ENCODE measurements around the gene UBL7. TPM values are rescaled to one million over a fixed set of nuclear protein-coding genes. Genes with fewer than 3 reads are reported as not detected.

The UBL7 gene
- total RNA-seq, 1 experiment from 2014 or later, result 47.5 TPM

- no peak for TF ChIP-seq CTCF (conservative IDR thresholded peaks at IDR 0.05)
- H2BK20ac ChIP-seq (ENCODE audit: low read depth, low read length, poor library complexity, severe bottlenecking), result no peak overlapping the region
- no peak overlapping the region for H4K91ac ChIP-seq (ENCODE audit: insufficient read length, low read depth, low read length)
- Mint-ChIP-seq H3K27me3 (ENCODE audit: low read depth) (no peaks in the 10 kb centered on the region), H3K36me3 (ENCODE audit: insufficient read depth in 1 of 3, low read depth in 3 of 3) (peaks cover 28 to 47% (median 30%) of the 10 kb centered on the region in 3 experiments), H3K4me1 (peaks cover 22 to 25% of the 10 kb centered on the region in 2 experiments), H3K9me3 (peaks cover 10 to 11% of the 10 kb centered on the region in 2 experiments), H3K4me3 (no peak overlapping the region; a peak in 1 of 5 replicates), H3K27ac (no peak overlapping the region; a peak in 1 of 7 replicates)
- H2AFZ ChIP-seq (ENCODE audit: low read length), result no peak overlapping the region
- no peak overlapping the region for H3T11ph ChIP-seq (ENCODE audit: low read length)
- no peak overlapping the region for H2BK120ac ChIP-seq (ENCODE audit: low read depth, low read length, poor library complexity, severe bottlenecking)
- H3K56ac ChIP-seq (ENCODE audit: insufficient read length, low read depth, low read length), result no peak overlapping the region
- H3K27me3 ChIP-seq (ENCODE audit: insufficient read depth, low read length), result no peaks in the 10 kb centered on the region
- no peak overlapping the region for H3K27ac ChIP-seq (ENCODE audit: insufficient read length, low read depth, low read length)
- no peak overlapping the region for H2BK12ac ChIP-seq (ENCODE audit: insufficient read length, low read depth, low read length)
- no peak overlapping the region for H3K4ac ChIP-seq (ENCODE audit: low read depth, low read length)
- H3K79me1 ChIP-seq (ENCODE audit: insufficient read depth, low read depth, low read length, poor library complexity, severe bottlenecking), result no peaks in the 10 kb centered on the region
- no peak overlapping the region for H3K23ac ChIP-seq (ENCODE audit: insufficient read length, low read depth, low read length)
- no peak overlapping the region for H3K4me2 ChIP-seq (ENCODE audit: insufficient read depth, insufficient read length, low read length)
- no peak overlapping the region for H3K14ac ChIP-seq (ENCODE audit: insufficient read depth, low read length)
- H4K5ac ChIP-seq (ENCODE audit: insufficient read length, low read depth, low read length), result no peak overlapping the region
- no peak overlapping the region for H4K8ac ChIP-seq (replicated peaks; ENCODE audit: insufficient read length, low read depth, low read length)
- H3K79me2 ChIP-seq (ENCODE audit: insufficient read depth, low read length), result no peaks in the 10 kb centered on the region
- H2AK5ac ChIP-seq (ENCODE audit: insufficient read length, low read length), result no peak overlapping the region
- H3K18ac ChIP-seq (ENCODE audit: insufficient read length, low read depth, low read length), result no peak overlapping the region
- DNase-seq, result no peak
- no peaks in the 10 kb centered on the region for H4K20me1 ChIP-seq (ENCODE audit: control insufficient read depth, insufficient read depth, insufficient read length)
- H3K23me2 ChIP-seq (ENCODE audit: insufficient read length, low read depth, low read length, poor library complexity, severe bottlenecking), result peaks cover 11% of the 10 kb centered on the region
- no peaks in the 10 kb centered on the region for H3K9me3 ChIP-seq (ENCODE audit: control insufficient read depth, low read depth, low read length)
- no peaks in the 10 kb centered on the region for H3K4me1 ChIP-seq (ENCODE audit: insufficient read depth, low read length)
- H2BK5ac ChIP-seq (ENCODE audit: insufficient read length, low read length), result no peak overlapping the region
- H2BK15ac ChIP-seq (ENCODE audit: low read depth, low read length), result no peak overlapping the region
- H3K9ac ChIP-seq (ENCODE audit: extremely low read depth, insufficient read length, low read length), result no peak overlapping the region
These were observed 2.7 kb upstream of the UBL7 start for GRCh38 chr15:74463634-74464033.

Measured in H9 (cell line).